Fibroblast of mammary gland (primary cell): ENCODE measurements around the gene LAPTM5.

ENCODE experiments used
- DNase-seq: peaks from one replicate; pipeline ENCODE4 v3.0.0-alpha.2; 2010; ENCODE audit warnings: low read depth
- H3K4me3 ChIP-seq: 2 replicates; pipeline ENCODE4 v1.5.1; 2011; ENCODE audit warnings: low read depth, mild to moderate bottlenecking, low read length, moderate library complexity; ENCODE audit not compliant: control insufficient read depth
- CTCF ChIP-seq: conservative IDR thresholded peaks from 2 replicates; pipeline ENCODE4 v1.5.1; 2011; ENCODE audit warnings: low read depth, low read length, inconsistent platforms; ENCODE audit not compliant: control insufficient read depth, insufficient read depth

The LAPTM5 gene

GRCh38 chr1:30745834-30746208 lies 11.8 kb downstream of the LAPTM5 start:
- no peak overlapping the region for H3K4me3 ChIP-seq
- DNase-seq: no peak
- no peak for TF ChIP-seq CTCF

GRCh38 chr1:30745156-30745833 lies 12.3 kb downstream of the LAPTM5 start:
- TF ChIP-seq CTCF: no peak
- H3K4me3 ChIP-seq: no peak overlapping the region
- no peak for DNase-seq

- TF ChIP-seq CTCF: no peak
- H3K4me3 ChIP-seq: no peak overlapping the region
- DNase-seq: peak; percentile 35
Measured at GRCh38 chr1:30744060-30744756, 13.4 kb downstream of the LAPTM5 start.

- DNase-seq: no peak
- no peak for TF ChIP-seq CTCF
- H3K4me3 ChIP-seq: no peak overlapping the region
Measured at GRCh38 chr1:30743584-30744059, 14.0 kb downstream of the LAPTM5 start.

GRCh38 chr1:30742963-30743559 lies 14.5 kb downstream of the LAPTM5 start:
- TF ChIP-seq CTCF: no peak
- no peak overlapping the region for H3K4me3 ChIP-seq
- no peak for DNase-seq

GRCh38 chr1:30742300-30742962 lies 15.1 kb downstream of the LAPTM5 start:
- no peak for DNase-seq
- TF ChIP-seq CTCF: no peak
- H3K4me3 ChIP-seq: no peak overlapping the region
